ENCODE data around the gene APRT. TPM values are rescaled to one million over a fixed set of nuclear protein-coding genes. Genes with fewer than 3 reads are reported as not detected.
A peak's percentile ranks its signal among the peaks of the same experiment; 100 is the strongest.

Gene APRT
- total RNA-seq, 4 donors from 2014 or later = 56.2 to 78.7 (median 62.4) TPM

DNA sequence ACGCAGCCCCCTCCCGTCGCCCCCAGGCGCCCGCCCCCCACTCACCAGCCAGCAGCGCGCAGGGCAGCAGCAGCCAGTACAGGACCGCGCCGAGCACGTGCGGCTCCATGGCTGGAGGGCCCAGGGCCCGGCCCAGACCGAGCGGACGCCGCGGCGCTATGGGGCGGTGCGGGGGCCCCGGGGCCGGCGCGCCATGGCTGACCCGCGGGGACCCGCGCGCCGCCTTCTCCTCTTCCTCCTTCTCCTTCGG, 26.9 kb downstream of the APRT start:
- in situ Hi-C loops (cut with MboI; ENCODE audit: low sequenced_read_pairs in 4 of 4) (no loop called here), intact Hi-C loops (cut with DNase I; ENCODE audit: low total_unique reads) (loop anchor here (1.0 kb wide), 1 partner anchor 40 kb away; no protein-coding TSS in a partner anchor)
- Histone ChIP-seq H3K27me3 (peaks cover 10 to 14% (median 10%) of the 10 kb centered on the region in 3 donors), H3K27ac (peak overlapping the region; percentile 66 to 74 (median 72)), H3K4me3 (peak overlapping the region; percentile 48 to 73 (median 58)), H3K4me1 (peaks cover 6 to 12% of the 10 kb centered on the region in 2 donors), H3K36me3 (no peaks in the 10 kb centered on the region), H3K9me3 (no peaks in the 10 kb centered on the region)
- DNase-seq (no peak), ATAC-seq (peak; percentile 40)
- TF ChIP-seq, protein P1, sequence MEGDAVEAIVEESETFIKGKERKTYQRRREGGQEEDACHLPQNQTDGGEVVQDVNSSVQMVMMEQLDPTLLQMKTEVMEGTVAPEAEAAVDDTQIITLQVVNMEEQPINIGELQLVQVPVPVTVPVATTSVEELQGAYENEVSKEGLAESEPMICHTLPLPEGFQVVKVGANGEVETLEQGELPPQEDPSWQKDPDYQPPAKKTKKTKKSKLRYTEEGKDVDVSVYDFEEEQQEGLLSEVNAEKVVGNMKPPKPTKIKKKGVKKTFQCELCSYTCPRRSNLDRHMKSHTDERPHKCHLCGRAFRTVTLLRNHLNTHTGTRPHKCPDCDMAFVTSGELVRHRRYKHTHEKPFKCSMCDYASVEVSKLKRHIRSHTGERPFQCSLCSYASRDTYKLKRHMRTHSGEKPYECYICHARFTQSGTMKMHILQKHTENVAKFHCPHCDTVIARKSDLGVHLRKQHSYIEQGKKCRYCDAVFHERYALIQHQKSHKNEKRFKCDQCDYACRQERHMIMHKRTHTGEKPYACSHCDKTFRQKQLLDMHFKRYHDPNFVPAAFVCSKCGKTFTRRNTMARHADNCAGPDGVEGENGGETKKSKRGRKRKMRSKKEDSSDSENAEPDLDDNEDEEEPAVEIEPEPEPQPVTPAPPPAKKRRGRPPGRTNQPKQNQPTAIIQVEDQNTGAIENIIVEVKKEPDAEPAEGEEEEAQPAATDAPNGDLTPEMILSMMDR (IDR thresholded peaks at IDR 0.05 in 4 of 5, conservative IDR thresholded peaks at IDR 0.05 in 1 of 5) = no peak
- no peak for TF ChIP-seq POLR2A (IDR thresholded peaks at IDR 0.05)

DNA sequence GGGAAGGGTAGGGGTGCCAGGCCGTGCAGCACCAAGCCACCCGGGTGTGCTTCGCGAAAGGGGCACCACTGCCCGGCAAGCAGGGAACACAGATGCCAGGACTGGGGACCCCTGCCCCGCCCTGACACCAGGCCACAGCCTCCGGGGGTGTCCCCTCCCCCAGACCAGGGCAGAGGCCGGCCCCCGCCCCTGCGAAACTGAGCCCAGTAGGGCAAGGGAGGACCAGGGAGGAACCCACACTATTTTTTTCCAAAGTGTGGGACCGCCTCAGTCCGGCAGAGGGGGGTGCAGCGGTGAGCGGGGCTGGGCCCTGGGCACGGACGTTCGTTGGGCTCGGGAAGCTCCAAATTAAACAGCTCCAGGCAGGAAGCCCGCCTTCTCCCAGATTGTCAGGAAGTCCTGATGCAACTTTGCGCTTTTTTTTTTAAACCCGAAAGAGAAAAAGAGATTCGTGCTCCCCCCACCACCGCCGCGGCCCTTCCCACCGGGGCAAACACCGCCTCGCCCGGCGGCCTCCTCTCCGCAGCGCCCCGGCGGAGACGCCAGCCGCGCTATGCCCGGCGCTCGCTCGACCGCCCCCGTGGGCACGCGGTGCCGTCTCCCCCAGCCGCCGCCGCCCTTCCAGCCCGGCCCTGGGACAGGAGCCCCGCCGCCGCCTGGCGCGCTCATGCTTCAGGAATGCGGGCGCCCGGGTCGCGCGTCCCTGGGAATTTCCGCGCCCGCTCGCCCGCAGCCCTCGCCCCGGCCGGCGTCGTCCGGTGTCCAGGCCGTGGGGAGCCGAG, 27.5 kb downstream of the APRT start:
- no peak for TF ChIP-seq POLR2A (IDR thresholded peaks at IDR 0.05)
- TF ChIP-seq, protein P1 (IDR thresholded peaks at IDR 0.05 in 4 of 5, conservative IDR thresholded peaks at IDR 0.05 in 1 of 5) = peak in 3 of 5 experiments; percentile 21 to 48 (median 32)
- intact Hi-C loops (cut with DNase I; ENCODE audit: low total_unique reads) = no loop called here
- in situ Hi-C loops (cut with MboI; ENCODE audit: low sequenced_read_pairs in 4 of 4) = no loop called here

DNA sequence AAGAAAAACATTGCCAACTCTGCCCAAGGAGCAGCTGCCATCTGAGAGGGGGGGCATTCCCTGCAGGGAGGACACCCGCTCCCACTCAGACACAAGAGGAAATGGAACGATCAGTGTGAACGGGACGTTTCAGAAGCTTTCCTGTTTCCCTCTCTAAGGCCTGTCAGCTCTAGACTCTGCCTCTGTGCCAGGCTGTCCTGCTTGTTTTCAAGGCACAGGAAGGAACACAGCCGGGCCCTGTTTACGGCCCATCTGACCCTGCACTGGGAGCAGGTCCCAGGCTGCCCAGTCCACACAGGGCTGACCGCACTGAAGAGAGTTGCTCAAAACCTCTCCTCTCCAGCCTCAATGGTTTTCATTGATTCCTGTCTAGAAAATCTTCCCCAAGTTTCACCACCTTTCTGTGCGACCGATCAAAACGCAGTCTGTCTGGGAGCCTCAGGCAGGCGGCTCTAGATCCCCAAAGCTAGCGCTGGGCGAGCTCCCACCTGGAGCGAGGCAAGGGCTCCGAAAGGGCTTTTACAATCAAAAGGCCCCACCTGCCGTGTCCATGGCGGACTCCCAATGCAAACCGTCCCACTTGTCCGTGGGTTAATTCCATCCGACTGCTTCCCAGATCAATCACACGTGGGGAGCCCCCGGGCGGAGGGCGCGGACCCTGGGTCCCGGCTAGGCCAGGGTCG, 28.2 kb downstream of the APRT start:
- peaks cover 9 to 18% of the 10 kb centered on the region in 2 donors for H3K4me1 ChIP-seq
- TF ChIP-seq, protein P1 (IDR thresholded peaks at IDR 0.05 in 4 of 5, conservative IDR thresholded peaks at IDR 0.05 in 1 of 5) = no peak
- TF ChIP-seq POLR2A (IDR thresholded peaks at IDR 0.05) = no peak
- H3K27me3 ChIP-seq = peaks cover 5 to 14% (median 10%) of the 10 kb centered on the region in 3 donors
- peak overlapping the region; percentile 66 to 74 (median 72) for H3K27ac ChIP-seq
- in situ Hi-C loops (cut with MboI; ENCODE audit: low sequenced_read_pairs in 4 of 4) (no loop called here), intact Hi-C loops (cut with DNase I; ENCODE audit: low total_unique reads) (no loop called here)
- peak; percentile 37 to 54 for ATAC-seq
- no peaks in the 10 kb centered on the region for H3K9me3 ChIP-seq
- no peak for DNase-seq
- H3K36me3 ChIP-seq = no peaks in the 10 kb centered on the region
- H3K4me3 ChIP-seq = peak overlapping the region; percentile 48 to 73 (median 58)

More for the DNA sequence above, 27.5 kb downstream of the APRT start:
- H3K27me3 ChIP-seq = peaks cover 5 to 14% (median 10%) of the 10 kb centered on the region in 3 donors
- peak overlapping the region; percentile 66 to 74 (median 72) for H3K27ac ChIP-seq
- peak overlapping the region; percentile 48 to 73 (median 58) for H3K4me3 ChIP-seq
- peak; percentile 46 to 48 for ATAC-seq
- peaks cover 9 to 17% of the 10 kb centered on the region in 2 donors for H3K4me1 ChIP-seq
- no peaks in the 10 kb centered on the region for H3K36me3 ChIP-seq
- no peak for DNase-seq
- no peaks in the 10 kb centered on the region for H3K9me3 ChIP-seq

DNA sequence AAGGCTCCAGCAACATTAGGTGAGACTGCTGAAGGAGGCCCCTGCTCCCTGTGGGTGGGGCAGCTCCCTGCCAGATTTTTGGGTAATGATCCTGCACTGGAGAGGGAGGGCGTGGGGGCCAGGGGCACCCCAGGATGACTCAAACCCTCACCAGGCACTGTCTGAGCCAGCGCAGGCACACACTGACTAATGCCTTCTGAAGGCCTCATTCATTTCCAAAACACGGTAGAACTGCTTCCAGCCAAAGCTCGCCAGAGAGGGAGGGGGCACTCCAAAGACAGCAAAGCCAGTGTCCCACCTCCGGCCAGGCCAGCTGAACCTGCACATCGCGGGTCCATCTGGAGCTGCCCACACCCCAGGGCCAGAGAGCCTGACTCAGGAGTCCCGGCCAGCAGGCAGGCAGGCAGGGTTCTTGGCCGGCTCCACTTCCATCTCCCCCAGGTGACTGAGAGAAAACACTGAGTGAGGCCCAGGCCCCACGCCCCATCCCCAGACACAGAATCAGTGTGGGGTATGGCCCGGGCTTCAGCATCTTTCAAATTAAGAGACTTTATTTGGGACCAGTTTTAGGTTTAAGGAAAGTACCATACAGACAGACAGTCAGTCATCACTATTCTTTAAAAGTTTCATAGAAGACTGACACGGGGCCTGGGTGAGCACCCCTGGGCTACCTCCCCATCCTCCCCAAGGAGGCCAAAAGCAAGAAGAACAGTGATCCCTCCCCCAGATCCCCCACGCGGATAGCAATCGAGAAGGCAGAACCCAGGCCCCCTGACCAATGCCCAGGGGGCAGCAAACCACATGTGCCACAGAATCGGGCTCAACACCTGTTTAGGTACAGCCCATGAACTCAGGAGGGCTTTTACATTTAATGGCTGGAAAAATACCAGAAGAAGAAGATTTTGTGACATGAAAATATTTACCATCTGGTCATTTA, 29.0 kb downstream of the APRT start:
- no peak for ATAC-seq
- peak overlapping the region in 3 of 4 donors; percentile 48 to 73 (median 50) for H3K4me3 ChIP-seq
- in situ Hi-C loops (cut with MboI; ENCODE audit: low sequenced_read_pairs in 4 of 4) = no loop called here
- TF ChIP-seq POLR2A (IDR thresholded peaks at IDR 0.05) = no peak
- TF ChIP-seq, protein P1 (IDR thresholded peaks at IDR 0.05 in 4 of 5, conservative IDR thresholded peaks at IDR 0.05 in 1 of 5) = no peak
- H3K27ac ChIP-seq = peak overlapping the region; percentile 66 to 74 (median 72)
- intact Hi-C loops (cut with DNase I; ENCODE audit: low total_unique reads) = no loop called here
- peaks cover 5 to 14% (median 10%) of the 10 kb centered on the region in 3 donors for H3K27me3 ChIP-seq
- H3K36me3 ChIP-seq = no peaks in the 10 kb centered on the region
- no peaks in the 10 kb centered on the region for H3K9me3 ChIP-seq
- peaks cover 9 to 18% of the 10 kb centered on the region in 2 donors for H3K4me1 ChIP-seq
- DNase-seq = no peak
